ENCODE measurements around the gene MGAT4B.

MGAT4B gene

DNA sequence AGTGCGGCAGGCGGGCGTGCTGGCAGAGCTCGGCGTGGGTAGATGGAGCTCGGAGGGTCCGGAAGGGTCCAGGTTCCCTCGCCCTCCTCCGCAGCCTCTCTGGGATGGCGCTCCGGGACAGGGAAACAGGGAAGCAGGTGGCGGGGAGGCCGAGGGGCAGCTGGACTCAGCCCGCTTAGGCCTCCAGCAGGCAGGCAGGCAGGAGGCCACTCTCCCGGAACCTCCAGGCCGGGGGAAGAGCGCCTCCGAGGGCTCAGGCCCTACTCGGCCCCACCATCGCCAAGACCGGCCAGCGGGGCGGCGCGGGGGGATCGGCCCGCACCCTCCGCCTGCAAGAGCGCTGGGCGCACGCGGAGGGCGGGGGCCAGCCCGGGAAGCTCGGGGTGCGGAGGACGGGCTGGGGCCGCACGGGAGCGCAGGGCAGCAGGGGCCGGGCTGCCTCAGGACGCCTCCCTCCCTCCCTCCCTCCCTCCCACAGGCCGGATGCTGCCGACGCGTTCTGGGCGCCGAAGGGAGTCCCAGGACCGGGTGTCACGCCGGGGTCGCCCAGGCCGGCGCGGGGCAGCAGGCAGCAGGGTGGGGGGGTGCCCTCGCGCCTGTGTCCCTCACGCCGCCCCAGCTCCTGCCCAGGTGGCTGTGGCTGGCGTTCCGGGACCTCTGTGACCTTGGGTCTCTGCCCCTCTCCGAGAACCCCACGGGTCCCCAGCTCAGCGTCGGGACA is 977 bp downstream of the MGAT4B start:
- peak; percentile 61 for DNase-seq

DNA sequence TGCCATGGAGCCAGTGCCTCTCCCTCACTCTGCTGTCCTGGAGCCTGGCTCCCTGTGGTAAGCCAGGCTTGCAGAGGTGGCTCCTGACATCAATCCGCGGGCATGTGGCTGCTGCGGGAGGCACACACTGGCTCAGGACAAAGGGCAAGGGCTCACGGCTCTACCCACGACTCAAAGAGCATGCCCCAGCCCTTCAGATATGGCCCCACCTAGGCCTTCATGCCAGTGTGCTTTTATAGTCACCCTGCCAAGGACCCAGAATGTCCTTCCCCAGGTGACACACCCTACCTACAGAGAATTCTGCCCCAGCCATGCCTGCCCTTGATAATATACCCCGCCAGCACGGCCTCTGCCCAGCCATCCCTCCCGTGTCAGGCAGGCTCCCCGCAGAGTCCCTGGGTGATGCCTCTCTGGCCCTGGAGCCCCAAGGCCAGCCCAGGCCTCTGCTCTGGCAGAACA is 1.6 kb downstream of the MGAT4B start:
- DNase-seq = peak; percentile 44

DNA sequence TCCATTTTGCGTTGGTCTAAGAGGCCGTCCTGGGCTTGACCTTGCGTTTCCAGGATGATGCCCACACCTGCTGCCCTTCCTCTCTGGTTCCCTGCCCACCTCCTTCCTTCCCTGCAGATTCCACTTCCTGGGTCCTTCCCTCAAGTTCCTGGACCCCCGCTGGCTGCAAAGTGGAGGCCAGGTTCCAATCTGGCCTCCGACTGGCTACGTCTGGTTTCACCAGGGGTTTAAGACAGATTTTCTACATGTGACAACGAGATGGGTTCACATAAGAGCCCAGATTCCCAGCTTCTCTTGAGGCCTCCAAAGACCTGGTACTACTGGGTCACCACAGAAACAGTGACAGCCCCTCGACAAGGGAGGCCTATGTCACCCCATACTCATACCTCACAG is 2.1 kb downstream of the MGAT4B start:
- peak; percentile 46 for DNase-seq

DNA sequence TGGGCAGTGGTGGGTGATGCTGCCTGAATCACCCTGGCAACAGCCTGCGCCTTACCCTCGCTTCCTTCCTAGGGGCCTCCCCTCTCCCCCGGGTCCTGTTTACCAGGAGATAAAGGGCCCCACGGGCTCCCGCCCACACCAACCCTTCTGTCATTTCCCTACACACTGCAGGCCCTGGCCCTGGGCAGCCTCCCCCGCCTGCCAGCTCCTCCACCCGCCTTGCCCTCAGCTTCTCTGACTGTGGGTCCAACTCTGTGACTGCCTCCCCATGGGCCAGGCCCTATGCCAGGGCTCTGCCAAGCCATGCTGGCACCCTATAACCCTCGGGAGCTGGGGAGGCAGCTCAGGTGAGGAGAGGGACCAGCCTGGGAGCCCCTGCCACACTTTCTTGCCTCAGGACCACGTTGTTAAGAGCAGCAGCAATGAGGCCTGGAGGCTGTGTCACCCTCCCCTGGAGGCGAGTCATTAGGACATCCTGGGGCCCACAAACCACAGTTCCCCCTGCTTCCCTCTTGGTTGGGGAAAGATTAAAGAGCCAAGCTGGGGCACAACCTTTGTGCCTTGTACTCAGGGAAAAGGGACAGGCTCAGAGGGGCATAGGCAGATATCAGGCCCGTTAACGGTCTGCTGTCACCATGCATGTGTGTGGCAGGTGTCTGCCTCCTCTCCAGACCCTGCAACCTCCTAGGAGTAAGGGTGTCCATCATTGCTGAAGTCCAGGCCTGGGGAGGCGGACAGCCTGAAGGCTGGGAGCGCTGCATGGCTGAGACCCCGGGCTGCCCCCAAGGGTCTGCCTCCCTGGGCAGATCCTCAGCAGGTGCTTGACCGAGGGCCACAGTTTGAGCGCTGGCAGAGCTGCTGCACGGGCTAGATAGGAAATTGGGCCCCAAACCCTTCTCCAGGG is 2.8 kb downstream of the MGAT4B start:
- peak; percentile 92 for DNase-seq

DNA sequence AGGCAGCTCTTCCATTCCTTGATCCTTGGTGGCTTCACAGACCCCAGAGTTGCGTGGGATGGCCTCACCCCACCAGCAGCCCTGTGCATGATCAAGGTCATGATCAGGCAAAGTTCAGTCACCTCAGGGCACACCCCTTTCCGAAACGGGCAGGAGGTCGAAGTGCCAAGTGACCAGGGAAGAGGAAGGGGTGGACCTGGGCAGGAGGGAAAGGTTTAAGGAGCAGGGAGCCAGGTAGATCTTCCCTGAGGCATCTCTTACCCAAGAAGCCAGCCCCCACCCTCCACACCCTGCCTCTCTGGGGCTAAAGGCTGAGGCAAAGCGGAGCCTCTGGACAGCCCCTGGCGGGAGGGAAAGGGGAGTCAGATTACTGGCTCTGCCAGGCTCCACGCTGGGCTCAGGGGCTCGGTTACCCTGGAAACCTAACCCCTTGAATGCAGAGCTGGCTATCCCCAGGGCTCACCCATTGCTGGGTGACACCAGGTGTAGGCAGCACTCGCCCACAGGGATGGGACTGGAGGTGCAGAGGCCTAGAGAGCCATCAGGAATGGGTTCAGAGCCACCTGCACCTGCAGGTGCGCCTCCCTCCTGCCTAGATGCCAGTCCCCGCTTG is 3.6 kb downstream of the MGAT4B start:
- peak; percentile 97 for DNase-seq

DNA sequence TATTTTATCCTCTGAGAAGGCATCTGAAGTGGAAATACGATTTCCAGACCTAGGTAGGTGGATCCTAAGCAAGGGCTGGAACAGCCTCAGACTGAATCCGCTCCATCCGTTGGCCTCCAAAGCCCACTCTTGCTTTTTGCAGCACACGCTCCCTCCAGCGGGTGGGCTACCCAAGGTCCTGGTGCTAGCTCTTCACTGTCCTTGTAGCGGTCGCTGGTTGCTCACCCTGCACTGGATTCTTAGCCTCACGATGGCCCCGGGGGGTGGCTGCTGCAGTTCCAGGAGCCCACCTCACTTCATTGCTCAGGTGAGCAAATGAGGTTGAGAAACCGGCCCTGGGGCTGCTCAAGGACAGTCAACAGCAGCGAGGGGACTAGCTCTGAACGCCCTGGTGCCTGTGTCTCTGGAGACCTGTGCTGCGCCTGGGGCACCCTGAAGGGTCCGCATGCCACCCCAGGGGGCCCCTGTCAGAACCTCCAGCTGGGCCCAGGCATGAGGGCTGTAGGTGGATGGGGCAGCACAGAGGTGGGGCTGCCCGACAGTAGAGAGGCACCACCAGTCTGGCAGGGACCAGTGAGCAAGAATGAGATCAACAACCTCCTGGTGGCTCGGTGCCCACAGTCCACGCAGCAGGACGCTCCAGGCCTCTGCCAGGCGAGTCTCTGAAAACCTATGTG is 4.3 kb downstream of the MGAT4B start:
- peak; percentile 42 for DNase-seq

DNA sequence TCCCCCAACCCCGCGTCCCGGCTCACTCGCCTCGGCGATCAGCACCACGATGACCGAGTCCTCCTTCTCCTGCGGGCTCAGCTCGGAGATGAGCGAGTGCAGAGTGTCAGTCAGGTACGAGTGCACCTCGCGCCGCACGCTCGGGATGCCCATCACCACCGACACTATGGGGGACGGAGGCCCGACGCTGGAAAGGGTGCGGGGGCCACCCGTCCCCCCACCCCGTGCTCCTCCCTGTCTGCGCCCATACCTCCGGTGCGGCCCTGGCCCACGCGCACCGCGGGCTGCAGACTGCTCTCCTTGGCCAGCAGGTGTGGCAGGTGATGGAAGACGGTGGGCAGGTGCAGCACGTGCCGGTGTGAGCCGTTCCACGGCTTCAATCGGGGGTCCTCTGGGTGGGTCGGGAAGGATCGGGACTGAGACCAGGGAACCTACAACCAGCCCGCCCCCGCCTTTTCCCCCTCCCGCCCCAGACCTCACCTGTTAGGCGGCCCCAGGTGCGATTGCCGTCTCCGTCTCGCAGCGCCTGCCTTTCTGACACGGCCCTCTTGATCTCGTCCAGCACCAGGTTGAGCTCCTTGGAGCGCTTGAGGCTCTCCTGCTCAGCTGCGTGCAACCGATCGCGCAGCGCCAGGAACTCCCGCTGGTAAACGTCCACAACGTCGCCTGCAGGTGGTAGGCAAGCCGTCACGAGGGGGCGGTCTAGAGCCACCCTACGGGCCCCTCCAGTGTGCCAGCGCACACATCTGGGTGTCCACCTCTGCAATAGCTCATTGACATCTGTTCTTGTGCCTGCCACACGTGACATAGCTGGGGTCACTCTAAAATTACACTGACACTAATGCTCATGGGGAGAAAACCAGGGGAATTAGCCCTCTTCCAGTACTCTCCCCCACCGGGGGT is 5.1 kb downstream of the MGAT4B start:
- peak; percentile 34 for DNase-seq

DNA sequence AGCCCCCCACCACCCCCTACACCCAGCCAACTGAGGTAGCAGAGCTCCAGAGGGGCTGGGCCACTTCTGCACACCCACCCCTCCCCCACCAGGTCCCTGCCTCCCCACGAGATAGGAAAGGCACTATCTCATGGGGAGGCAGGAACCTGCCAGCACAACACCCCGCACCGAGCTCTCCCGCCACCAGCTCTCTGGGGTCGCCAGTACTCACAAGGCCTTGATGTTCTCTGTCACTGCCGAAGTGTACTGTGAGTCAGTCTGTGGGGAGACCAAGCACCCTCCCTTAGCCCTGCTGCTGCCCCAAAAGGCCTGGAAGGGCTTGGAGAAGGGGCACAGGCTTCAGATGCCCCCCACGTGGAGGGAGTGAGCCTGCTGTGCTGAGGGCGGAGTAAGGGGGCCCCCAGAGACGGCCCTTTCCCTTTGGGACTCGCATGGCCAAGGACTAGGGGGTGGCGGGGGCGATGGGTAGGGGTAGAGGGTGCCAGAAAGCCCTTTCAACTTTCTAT is 5.9 kb downstream of the MGAT4B start:
- DNase-seq = no peak

DNA sequence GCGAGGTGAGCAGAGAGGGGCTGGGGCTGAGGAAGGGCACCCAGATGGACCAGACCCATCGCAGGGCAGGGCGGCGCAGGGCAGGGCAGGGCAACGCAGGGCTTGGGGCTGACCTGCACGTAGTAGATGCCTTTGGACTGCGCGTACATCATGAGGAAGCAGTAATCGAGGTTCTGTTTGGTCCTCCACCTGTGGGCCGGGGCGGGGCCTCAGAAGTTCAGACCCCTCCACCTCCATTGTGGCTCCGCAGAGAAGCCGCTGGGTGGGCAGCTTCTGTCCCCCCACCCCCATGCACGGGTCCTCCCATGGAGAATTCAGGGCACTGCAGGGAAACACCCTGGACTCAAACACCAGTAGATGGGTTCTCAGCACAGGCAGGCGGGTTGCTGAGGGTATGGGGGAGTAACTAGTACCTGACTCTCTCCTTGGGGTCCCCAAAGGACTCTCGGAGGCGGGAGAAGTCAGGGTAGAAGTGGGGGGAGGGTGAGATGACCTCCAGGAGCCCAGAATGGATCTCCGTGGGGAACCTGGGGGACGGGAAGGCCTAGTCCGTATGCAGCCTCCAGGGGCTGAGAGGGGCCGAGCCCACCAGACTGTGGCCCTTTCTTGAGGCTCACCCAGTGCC is 6.5 kb downstream of the MGAT4B start:
- no peak for DNase-seq

DNA sequence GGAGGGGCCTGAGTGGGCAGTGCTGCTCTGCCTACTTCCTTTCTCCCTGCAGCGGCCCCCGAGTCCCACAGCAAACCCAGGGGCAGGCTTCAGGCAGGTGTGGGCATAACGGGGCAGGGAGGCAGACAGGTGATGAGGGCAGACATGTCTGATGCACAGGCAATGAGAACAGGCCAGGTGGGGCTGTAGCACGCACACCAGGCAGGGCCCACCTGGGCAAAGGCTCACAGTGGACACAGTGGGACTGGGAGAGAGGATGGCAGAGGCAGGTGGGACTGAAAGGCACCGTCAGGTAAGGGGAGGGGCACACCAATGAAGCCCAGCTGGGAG is 7.1 kb downstream of the MGAT4B start:
- DNase-seq = no peak

DNA sequence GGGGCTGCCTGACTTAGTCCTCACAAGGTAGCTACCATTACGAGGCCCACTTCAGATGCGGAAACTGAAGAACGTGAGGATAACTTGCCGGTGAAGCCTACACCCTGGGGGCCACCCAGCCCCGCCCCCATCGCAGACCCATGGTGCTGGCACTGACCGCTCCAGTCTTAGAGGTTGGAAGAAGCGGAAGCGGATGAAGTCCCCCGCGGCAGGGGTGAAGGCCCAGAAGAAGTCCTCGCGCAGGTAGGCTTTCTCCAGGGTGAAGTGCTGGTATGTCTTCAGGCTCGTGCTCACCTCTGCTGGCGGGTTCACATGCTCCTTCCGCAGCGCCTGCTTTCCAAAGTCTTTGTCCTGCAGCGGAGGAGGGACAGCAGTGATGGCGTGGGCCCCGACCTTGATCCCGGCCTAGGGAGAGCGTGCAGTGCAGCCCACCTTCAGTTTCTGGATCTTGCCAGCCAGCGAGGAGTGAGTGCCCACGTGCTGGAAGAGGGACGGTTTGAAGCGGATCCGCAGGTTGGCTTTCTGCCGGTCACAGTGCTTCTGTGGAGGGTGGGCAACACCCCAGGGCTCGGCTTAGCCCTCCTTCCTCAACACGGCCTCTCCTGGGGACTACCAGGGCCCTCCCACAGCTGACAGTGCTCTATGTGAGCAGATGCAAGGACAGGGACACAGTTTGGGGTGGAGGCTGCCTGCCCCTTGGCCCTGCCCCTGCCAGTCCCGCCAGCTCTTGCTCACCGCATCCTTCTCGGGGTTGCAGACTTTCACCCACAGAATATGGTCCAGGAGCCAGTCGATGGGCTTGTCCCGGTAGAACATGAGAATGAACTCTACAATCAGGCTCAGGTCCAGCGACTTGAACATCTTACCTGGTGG is 7.7 kb downstream of the MGAT4B start:
- no peak for DNase-seq

DNA sequence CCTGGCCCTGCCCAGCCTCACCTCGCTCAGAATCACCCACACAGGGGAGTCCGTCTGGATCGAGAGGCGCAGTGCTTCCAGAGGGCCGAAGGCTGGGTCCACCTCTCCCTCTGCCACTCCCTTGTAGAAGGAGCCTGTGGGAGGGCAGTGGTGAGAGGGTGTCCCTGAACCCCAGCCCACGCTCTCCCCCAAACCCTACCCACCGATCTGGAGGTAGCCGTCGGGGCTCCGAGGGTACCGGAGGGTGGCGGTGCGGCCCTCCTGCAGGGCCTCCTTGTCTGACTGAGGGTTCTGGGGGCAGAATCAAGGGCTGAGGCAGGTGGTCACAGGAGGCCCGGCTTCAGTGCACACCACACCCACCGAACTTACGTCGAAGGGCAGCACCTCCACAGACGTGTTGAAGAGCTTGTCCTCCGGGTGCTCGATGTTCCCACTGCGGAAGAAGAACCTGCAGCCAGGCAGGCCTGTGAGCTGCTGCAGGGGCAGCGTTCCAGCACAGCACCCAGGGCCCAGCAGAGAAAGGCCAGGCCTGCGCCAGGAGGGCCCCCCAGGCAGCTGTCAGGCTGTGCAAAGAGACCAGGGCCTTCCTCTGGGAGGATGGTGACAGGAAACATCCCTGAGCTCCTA is 8.4 kb downstream of the MGAT4B start:
- no peak for DNase-seq

DNA sequence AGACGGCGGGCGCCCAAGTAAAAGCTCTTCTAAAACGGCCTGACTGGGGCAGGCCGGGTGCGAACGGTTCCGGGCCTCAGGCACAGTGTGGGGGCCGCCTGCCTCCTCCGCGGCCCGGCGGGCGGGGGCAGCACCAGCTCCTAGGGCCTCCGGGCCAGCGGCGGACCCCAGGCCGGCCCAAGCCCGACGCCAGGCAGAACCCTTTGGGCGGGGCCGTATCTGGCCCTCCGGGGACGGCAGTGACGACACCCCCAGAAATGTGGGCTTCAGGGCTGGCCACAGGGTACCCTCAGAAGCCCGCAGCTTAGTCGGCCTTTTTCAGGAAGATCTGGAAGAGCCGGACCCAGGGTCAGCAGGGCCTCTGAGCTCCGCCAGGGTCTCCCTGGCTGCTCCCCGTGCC is 8.9 kb downstream of the MGAT4B start:
- no peak for DNase-seq

DNA sequence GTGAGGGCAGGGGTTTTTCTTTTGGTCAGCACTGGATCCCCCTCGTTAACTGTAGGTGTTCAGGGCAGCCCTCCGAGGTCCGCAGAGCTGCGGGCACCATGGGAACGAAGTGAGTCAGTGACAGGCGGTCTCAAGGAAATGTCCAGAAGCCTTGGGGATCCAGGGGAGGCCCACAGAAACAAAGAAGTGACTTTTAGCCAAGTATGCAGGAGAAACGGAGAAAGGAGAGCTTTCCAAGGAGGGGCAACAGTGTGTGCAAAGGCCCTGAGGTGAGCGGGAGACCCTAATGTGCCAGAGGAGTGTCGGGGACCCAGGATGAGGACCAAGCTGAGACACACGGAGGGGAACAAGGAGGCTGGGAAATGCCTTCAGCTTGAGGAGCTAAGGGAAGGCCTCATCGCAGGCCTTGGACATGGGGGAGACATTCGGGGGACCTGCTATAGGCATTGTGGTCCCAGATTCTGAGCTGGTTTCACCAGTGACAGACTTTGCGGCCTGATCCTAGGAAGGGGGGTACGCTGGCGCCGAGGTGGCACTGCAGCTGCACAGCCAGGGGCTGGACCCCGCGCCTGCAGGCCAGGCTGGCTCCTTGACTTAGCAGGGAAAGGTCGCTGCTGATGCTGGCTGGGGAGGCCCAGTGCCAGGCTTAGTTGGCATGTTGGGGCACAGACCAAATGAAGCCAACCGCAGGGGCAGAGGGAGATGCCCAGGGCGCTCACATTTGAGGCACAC is 9.6 kb downstream of the MGAT4B start:
- no peak for DNase-seq

DNA sequence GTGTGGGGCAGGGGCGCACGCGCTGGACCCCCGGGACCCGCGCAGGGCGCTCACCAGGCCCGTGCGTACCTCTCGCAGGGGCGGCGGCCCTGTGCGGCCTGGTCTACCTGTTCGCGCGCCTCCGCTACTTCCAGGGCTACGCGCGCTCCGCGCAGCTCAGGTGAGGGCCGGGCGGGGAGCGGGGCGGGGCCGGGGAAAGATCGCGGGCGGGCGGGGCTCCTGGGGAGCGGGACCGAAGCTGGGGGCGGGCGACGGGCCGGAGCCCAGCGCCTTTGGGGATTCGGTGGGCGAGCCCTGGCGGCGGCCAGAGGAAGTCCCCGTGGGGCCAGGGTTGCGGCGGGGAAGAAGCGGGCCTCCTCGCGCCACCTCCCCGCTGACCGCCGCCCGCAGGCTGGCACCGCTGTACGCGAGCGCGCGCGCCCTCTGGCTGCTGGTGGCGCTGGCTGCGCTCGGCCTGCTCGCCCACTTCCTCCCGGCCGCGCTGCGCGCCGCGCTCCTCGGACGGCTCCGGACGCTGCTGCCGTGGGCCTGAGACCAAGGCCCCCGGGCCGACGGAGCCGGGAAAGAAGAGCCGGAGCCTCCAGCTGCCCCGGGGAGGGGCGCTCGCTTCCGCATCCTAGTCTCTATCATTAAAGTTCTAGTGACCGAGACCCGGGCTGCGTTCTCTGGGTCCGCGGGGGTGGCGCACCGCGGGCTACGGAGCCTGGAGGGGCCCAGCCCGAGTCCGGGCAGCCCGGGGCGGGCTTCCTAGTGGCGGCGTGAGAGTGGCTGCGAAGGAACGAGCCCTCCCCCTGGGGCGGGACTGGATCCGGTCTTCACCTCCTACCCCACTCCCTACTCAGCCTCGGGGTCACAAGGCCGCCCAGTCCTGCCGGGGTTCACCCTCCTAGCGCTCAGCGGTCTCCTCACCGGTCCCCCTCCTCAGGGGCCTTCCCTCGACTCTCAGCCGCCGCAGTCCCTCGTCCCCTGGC is 10.5 kb downstream of the MGAT4B start:
- peak; percentile 97 for DNase-seq

DNA sequence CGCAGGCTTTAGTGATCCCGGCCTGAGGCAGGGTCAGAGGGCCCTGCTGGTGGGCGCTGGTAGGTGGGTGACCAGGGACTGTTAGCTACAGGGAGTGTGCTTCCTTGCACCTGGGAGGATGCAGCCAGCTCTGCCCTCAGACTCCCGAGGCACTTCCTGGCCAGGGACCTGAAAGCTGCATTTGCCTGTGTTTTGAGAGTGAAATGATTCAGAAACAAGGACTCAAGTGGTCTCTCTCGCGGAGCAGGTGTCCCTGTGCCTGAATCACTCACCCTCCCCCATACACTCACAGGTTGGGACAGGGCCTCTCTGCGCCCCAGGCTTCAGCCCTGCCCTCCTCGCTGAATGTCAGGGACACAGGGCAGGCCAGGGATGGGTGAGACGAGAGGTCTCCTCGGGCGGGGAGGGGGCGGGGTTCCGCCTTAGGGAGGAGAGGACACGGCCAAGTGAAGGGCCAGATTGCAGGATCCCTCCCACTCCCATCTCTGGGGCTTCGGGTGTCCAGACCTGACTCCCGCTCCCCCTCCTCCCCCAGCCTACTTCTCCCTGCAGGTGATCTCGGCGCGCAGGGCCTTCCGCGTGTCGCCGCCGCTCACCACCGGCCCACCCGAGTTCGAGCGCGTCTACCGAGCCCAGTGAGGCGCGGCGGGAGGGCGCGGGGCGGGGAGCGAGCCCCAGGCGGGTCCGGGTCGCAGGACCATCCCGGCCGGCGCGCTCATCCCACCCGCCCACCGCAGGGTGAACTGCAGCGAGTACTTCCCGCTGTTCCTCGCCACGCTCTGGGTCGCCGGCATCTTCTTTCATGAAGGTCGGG is 11.4 kb downstream of the MGAT4B start:
- peak; percentile 79 for DNase-seq

DNA sequence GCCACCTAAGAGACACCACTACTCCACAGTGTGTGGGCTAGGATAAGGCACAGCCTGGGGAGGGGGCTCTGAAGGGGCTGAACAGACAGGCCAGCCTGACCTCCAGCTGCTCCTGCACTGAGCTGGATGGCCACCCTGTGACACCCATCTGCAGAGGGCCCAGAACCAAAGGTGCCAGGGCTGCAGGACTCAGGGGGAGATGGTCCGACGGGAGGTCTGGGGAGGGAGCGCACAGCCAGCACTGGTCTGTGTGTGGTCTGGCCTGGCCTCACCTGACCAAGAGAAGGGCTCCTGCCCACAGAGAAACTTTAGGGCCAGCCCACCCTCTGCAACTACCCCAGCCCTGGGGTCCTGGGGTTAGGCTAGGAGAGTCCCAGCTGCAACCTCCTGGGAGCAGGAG is 12.1 kb downstream of the MGAT4B start:
- DNase-seq = no peak
